GM10248 (cell line): ENCODE measurements around the gene LCE2A.

ENCODE experiments used
- CTCF ChIA-PET: fragments of 300-600 bp; sonication (Branson Sonifier 250); formaldehyde crosslinking; extraction: SDS; loops from one replicate; lab custom pipeline; 2021; ENCODE audit warnings: antibody characterized with exemption; lab: Yijun Ruan, JAX
- POLR2A ChIA-PET: fragments of 350-650 bp; sonication (Branson Sonifier 250); formaldehyde crosslinking; extraction: SDS; loops from one replicate; lab custom pipeline; 2020; ENCODE audit warnings: antibody characterized with exemption; lab: Yijun Ruan, JAX
- DNase-seq: peaks from one replicate; pipeline ENCODE4 v3.0.0; 2012; ENCODE audit errors: extremely low spot score
- CTCF ChIP-seq: IDR thresholded peaks from 2 replicates; pipeline ENCODE4 v1.5.1; 2012; ENCODE audit warnings: mild to moderate bottlenecking, low read depth; ENCODE audit errors: extremely low read depth, missing control alignments, control extremely low read depth

The LCE2A gene

DNA sequence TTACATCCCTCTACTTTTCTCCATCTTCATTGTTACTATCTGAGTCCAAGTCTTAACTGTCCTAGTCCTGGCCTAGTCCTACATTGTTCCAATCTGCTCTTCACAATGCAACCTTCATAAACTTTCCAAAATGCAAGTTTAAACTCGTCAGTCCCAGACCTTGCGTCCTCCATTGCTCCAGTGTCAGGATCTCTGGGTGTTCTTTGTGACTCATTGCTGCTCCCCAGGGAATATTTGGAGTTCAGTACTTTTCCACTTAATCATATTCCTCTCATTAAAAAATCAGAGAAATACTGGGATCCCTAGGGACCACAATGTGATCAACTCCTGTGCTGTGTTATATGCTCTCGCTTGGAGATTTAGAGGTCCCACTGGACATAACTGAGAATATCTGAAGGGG is 41.7 kb downstream of the LCE2A start:
- DNase-seq: no peak
- ChIA-PET POLR2A (no interaction called here), CTCF (no interaction called here)

GRCh38 chr1:152741656-152742055 is 43.5 kb downstream of the LCE2A start:
- DNase-seq: no peak
- CTCF ChIA-PET: interaction anchor here (1.0 kb wide), 2 partner anchors 10 to 22 kb away, joined by 3 read pairs; a partner anchor contains a TSS
- no peak for TF ChIP-seq CTCF
- POLR2A ChIA-PET: no interaction called here

More for the DNA sequence above, 41.7 kb downstream of the LCE2A start:
- no peak for TF ChIP-seq CTCF

GRCh38 chr1:152743371-152744145 is 45.4 kb downstream of the LCE2A start:
- DNase-seq: no peak

DNA sequence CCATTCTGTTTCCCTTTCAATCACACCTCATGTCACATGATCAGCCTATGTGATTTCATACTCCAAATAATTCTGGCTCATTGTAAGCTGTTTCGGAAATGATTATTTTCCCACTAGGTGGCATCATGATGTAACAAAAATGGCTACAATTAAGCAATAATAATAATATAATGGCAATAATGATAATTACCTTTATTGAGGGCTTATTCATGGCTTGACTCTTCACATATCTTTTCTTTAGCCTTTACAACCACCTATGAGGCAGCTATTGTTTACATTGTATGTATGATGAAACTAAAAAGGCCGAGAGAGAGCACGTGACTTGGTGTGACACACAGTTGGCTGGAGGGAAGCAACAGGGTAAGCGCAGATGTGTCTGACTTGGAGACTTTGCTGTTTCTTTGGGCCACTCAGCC is 47.2 kb downstream of the LCE2A start:
- ChIA-PET POLR2A (no interaction called here), CTCF (interaction anchor here (1.4 to 1.6 kb wide), 2 partner anchors 15 to 104 kb away, joined by 3 read pairs; no protein-coding TSS in a partner anchor)
- no peak for TF ChIP-seq CTCF
- no peak for DNase-seq

More at GRCh38 chr1:152743371-152744145, 45.4 kb downstream of the LCE2A start:
- no peak for TF ChIP-seq CTCF
- POLR2A ChIA-PET: no interaction called here
- CTCF ChIA-PET: no interaction called here

DNA sequence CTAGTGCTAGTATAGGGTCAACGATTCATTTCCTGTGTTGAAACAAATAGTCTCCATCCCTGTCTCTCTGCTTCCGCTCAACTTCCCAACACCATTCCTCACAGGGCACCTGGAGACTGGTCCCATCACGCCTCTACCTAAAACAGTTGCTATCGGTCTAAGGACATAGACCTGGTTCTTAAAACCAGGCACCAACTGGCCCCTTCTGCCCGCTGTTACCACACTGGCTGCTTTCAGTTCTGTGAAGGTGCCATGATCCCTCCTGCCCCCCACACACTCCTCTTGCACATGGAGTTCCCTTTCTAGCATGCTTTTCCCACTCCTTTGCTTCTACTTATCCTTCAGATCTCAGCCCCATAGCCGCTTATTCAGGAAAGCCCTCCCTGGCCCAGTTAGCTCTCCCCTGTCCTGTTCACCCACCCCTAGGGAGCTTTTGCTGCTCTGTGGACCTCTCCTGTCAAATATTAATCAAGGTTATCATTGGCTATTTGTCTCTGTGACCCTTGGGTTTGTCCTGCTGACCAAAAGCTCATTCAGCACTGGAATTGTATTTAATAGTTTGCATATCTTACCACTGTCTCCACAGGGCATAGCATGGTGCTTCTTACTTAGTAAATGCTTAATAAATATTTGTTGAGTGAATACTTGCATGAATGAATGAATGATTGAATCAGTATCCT is 47.8 kb downstream of the LCE2A start:
- ChIA-PET CTCF (interaction anchor here (1.4 to 1.6 kb wide), 2 partner anchors 14 to 103 kb away, joined by 3 read pairs; no protein-coding TSS in a partner anchor), POLR2A (no interaction called here)
- no peak for DNase-seq
- TF ChIP-seq CTCF: no peak

DNA sequence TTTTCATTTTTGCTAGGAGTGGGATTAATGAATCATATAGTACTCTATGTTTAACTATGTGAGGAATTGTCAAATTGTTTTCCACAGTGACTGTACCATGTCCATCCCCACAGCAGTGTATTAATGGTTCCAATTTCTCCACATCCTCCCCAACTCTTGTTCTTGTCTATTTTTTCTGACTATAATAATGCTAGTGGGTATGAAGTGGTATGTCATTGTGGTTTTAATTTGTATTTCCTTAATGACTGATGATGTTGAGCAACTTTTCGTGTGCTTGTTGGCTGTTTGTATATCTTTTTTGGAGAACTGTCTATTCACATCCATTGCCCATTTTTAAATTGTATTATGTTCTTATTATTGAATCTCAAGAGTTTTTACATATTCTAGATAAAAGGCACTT is 49.7 kb downstream of the LCE2A start:
- ChIA-PET POLR2A (no interaction called here), CTCF (no interaction called here)
- no peak for DNase-seq
- TF ChIP-seq CTCF: no peak
